Astrocyte of the cerebellum (primary cell): ENCODE results near the gene ESYT3.

Experiments
- DNase-seq: peaks from one replicate; pipeline ENCODE4 v3.0.0-alpha.2; 2011; ENCODE audit warnings: low read depth
- H3K4me3 ChIP-seq: 2 replicates; pipeline ENCODE4 v1.5.1; 2011; ENCODE audit warnings: mild to moderate bottlenecking, low read depth, low read length, moderate library complexity
- in situ Hi-C: cut with HindIII; loops from 2 replicates; pipeline ENCODE4 v1.10.0; 2017; ENCODE audit warnings: low sequenced_read_pairs
- TF ChIP-seq, protein P1 (sequence below): IDR thresholded peaks from 2 replicates; pipeline ENCODE4 v1.5.1; 2012; ENCODE audit warnings: low read length, low read depth, moderate library complexity, mild to moderate bottlenecking; ENCODE audit errors: missing control alignments

ESYT3 gene

DNA sequence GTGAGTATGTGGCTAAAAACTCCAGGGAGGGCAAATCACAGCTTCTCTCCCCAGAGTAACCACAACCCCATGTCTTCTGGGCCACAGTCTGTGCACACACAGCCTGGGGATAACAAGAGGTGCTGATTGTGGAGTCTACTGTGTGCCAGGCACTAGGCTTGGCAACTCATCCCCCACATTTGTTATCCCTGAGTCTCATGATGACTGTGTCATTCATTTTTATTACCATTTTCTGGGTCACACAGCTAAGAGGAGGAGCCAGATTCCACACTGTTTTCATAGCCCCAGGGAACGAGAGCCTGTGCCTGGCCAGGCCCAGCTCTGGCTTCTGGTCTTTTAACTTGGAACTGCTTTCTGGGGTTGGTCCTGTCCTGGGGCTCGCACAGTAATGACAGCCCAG lies 34.5 kb downstream of the ESYT3 start:
- TF ChIP-seq, protein P1, sequence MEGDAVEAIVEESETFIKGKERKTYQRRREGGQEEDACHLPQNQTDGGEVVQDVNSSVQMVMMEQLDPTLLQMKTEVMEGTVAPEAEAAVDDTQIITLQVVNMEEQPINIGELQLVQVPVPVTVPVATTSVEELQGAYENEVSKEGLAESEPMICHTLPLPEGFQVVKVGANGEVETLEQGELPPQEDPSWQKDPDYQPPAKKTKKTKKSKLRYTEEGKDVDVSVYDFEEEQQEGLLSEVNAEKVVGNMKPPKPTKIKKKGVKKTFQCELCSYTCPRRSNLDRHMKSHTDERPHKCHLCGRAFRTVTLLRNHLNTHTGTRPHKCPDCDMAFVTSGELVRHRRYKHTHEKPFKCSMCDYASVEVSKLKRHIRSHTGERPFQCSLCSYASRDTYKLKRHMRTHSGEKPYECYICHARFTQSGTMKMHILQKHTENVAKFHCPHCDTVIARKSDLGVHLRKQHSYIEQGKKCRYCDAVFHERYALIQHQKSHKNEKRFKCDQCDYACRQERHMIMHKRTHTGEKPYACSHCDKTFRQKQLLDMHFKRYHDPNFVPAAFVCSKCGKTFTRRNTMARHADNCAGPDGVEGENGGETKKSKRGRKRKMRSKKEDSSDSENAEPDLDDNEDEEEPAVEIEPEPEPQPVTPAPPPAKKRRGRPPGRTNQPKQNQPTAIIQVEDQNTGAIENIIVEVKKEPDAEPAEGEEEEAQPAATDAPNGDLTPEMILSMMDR, result no peak
- in situ Hi-C loops, result loop anchor here (25.0 kb wide), 1 partner anchor 443 kb away; no protein-coding TSS in a partner anchor

DNA sequence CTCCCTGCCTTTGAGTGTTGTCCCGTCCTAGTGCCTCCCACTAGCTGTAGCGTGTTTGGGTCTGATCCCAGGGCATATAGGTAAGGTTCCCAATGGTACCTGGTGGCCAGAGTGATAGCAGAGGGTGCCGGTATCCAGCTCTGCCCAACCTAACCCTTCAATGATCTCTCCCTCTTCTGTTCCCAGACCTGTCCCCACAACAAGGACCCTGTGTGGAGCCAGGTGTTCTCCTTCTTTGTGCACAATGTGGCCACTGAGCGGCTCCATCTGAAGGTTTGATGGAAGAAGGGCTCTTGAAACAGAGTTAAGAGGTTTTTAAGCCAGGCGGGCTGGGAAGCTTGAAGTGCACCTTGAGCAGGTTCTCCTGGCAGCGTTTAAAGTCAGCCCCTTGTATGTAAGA lies 35.5 kb downstream of the ESYT3 start:
- in situ Hi-C loops, result loop anchor here (25.0 kb wide), 1 partner anchor 442 kb away; no protein-coding TSS in a partner anchor

More for the DNA sequence above, 34.5 kb downstream of the ESYT3 start:
- no peak for DNase-seq
- H3K4me3 ChIP-seq, result no peak overlapping the region

DNA sequence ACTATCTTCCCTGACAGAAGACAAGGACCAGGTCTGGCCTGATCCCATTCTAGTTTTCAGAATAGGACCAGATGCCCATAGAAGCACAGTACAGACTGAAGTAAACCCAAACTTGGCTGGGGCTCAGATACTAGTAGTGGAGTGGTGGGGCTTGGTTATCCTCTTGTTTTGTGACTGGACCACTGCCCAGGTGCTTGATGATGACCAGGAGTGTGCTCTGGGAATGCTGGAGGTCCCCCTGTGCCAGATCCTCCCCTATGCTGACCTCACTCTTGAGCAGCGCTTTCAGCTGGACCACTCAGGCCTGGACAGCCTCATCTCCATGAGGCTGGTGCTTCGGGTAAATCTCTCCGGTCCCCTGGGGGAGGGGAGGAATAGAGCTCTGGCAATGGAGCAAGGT lies 36.3 kb downstream of the ESYT3 start:
- no peak for DNase-seq
- H3K4me3 ChIP-seq, result no peak overlapping the region
- TF ChIP-seq, protein P1, result no peak
- in situ Hi-C loops, result loop anchor here (25.0 kb wide), 1 partner anchor 442 kb away; no protein-coding TSS in a partner anchor

More for the DNA sequence above, 35.5 kb downstream of the ESYT3 start:
- H3K4me3 ChIP-seq, result no peak overlapping the region
- TF ChIP-seq, protein P1, result no peak
- DNase-seq, result no peak

DNA sequence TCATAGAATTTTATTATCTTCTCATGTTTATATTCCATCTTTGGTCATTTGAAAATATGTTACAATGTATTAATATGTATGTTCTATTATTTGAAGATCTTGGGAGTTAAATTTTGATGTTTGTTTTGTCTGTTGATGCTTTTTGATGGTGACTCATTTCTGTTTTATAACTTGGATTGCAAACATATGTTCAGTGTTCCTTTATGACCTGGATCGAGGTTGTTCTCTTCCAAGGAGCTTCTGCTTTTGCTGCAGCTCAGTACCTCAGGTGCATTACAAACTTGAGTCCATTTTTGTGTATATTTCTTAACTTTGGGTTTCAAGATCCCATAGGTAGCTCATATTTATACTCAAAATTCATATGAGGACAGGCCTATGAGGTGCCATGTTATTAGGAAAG lies 37.1 kb downstream of the ESYT3 start:
- in situ Hi-C loops, result loop anchor here (25.0 kb wide), 1 partner anchor 441 kb away; no protein-coding TSS in a partner anchor
- no peak overlapping the region for H3K4me3 ChIP-seq
- TF ChIP-seq, protein P1, result no peak
- DNase-seq, result no peak

DNA sequence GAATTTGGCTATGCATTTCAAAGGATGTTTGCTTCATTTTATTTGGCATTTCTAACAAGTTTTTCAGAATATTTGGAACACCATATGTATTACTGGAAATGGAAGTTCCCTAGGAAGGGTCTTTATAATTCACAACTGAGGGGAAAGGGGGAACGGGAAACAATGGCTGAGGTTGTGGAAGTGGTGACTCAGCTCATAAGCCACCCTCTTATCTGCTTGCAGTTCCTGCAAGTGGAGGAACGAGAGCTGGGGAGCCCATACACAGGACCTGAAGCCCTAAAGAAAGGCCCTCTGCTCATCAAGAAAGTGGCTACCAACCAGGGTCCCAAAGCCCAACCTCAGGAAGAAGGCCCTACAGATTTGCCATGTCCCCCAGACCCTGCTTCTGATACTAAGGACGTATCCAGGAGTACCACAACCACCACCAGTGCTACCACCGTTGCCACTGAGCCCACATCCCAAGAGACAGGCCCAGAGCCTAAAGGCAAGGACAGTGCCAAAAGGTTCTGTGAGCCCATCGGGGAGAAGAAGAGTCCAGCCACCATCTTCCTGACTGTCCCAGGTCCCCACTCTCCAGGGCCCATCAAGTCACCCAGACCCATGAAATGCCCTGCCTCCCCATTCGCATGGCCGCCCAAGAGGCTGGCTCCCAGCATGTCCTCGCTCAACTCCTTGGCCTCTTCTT lies 37.9 kb downstream of the ESYT3 start:
- TF ChIP-seq, protein P1, result no peak
- DNase-seq, result no peak
- in situ Hi-C loops, result loop anchor here (25.0 kb wide), 1 partner anchor 440 kb away; no protein-coding TSS in a partner anchor
- H3K4me3 ChIP-seq, result no peak overlapping the region

DNA sequence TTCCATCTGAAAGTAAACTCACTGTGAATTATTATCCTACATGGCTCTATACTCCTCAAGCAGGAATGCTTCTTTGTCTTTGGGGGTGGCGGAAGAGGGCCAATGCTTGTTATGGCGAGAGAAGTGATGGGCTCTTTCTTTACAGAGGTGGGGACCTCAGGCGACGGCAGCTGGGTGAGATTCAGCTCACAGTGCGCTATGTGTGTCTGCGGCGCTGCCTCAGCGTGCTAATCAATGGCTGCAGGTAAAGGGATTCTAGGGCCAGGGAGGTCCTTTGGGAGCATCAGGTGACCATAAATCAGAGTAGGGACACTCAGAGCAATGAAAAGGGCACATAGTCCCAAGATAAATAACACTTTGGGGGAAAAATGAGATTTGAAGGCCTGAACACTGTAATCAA lies 39.0 kb downstream of the ESYT3 start:
- TF ChIP-seq, protein P1, result no peak
- DNase-seq, result no peak
- H3K4me3 ChIP-seq, result no peak overlapping the region
- in situ Hi-C loops, result loop anchor here (25.0 kb wide), 1 partner anchor 439 kb away; no protein-coding TSS in a partner anchor
